ENCODE measurements around the gene MYO1A. TPM values are rescaled to one million over a fixed set of nuclear protein-coding genes. Genes with fewer than 3 reads are reported as not detected.

MYO1A gene
- total and polyA plus RNA-seq, 2 of the 13 experiments (the other 11 are each of a cell fraction or from before 2014, with no cell fraction given), result 5.3 to 6.0 TPM

DNA sequence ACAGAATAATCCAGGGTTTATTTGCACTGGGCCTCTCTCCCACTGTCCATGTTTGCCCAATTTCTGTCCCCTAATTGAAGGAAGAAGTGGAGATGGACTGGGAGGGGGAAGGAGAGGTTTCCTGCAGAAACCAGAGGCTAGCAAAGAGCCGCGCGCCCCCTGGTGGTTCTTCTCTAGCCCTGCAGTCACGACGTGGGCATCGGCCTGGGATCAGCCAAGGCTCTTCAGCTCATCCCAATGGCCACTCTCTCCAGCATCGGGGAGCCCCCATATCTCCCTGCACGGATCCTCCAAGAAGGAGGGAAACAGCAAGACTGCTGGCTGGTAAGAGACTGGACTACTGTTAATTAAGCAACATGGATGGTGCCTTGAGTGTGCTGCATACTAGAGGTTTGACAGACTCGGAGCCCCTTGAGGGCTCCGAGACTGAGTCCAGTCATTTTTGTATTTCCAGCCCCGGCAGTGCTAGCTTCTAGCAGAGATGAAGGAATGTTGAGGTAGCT is 62.3 kb downstream of the MYO1A start (continued):
- TF ChIP-seq, protein P1, sequence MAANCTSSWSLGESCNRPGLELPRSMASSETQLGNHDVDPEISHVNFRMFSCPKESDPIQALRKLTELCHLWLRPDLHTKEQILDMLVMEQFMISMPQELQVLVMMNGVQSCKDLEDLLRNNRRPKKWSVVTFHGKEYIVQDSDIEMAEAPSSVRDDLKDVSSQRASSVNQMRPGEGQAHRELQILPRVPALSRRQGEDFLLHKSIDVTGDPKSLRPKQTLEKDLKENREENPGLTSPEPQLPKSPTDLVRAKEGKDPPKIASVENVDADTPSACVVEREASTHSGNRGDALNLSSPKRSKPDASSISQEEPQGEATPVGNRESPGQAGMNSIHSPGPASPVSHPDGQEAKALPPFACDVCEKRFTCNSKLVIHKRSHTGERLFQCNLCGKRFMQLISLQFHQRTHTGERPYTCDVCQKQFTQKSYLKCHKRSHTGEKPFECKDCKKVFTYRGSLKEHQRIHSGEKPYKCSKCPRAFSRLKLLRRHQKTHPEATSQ (CRISPR knock-in tag; IDR thresholded peaks at IDR 0.05; ENCODE audit: borderline replicate concordance), result no peak
- TF ChIP-seq ZNF674 (CRISPR knock-in tag; IDR thresholded peaks at IDR 0.05; ENCODE audit: low read depth), result no peak
- TF ChIP-seq ZMAT3 (CRISPR knock-in tag; conservative IDR thresholded peaks at IDR 0.05), result no peak
- no peak for TF ChIP-seq KAT2B (IDR thresholded peaks at IDR 0.05; ENCODE audit: borderline replicate concordance, low read depth, low read length)
- TF ChIP-seq ZFP37 (CRISPR knock-in tag; IDR thresholded peaks at IDR 0.05; ENCODE audit: borderline replicate concordance), result no peak
- no peak for TF ChIP-seq FLYWCH1 (CRISPR knock-in tag; IDR thresholded peaks at IDR 0.05)
- no peak for TF ChIP-seq TBL1XR1 (IDR thresholded peaks at IDR 0.05; ENCODE audit: borderline replicate concordance, low read length, partially characterized antibody)
- TF ChIP-seq ZNF205 (CRISPR knock-in tag; IDR thresholded peaks at IDR 0.05), result no peak
- no peak for TF ChIP-seq TSC22D2 (CRISPR knock-in tag; IDR thresholded peaks at IDR 0.05; ENCODE audit: borderline replicate concordance)
- no peak for TF ChIP-seq CREB1 (IDR thresholded peaks at IDR 0.05)
- no peak for TF ChIP-seq CREB1 (CRISPR knock-in tag; IDR thresholded peaks at IDR 0.05)
- TF ChIP-seq XRCC5 (optimal IDR thresholded peaks at IDR 0.05; ENCODE audit: low read length), result peak; percentile 35
- TF ChIP-seq ESRRA (CRISPR knock-in tag; IDR thresholded peaks at IDR 0.05; ENCODE audit: low read depth), result no peak
- no peak for TF ChIP-seq ZBTB42 (CRISPR knock-in tag; IDR thresholded peaks at IDR 0.05)
- no peak for TF ChIP-seq ARNT2 (CRISPR knock-in tag; IDR thresholded peaks at IDR 0.05; ENCODE audit: low read depth)
- no peak for TF ChIP-seq HOXA9 (CRISPR knock-in tag; IDR thresholded peaks at IDR 0.05; ENCODE audit: borderline replicate concordance)
- TF ChIP-seq FOSL2 (CRISPR knock-in tag; IDR thresholded peaks at IDR 0.05), result peak; percentile 44; the same call in 1 of the 2 replicates
- TF ChIP-seq ZNF562 (CRISPR knock-in tag; IDR thresholded peaks at IDR 0.05; ENCODE audit: borderline replicate concordance), result no peak
- TF ChIP-seq, protein P2, sequence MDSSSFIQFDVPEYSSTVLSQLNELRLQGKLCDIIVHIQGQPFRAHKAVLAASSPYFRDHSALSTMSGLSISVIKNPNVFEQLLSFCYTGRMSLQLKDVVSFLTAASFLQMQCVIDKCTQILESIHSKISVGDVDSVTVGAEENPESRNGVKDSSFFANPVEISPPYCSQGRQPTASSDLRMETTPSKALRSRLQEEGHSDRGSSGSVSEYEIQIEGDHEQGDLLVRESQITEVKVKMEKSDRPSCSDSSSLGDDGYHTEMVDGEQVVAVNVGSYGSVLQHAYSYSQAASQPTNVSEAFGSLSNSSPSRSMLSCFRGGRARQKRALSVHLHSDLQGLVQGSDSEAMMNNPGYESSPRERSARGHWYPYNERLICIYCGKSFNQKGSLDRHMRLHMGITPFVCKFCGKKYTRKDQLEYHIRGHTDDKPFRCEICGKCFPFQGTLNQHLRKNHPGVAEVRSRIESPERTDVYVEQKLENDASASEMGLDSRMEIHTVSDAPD (CRISPR knock-in tag; IDR thresholded peaks at IDR 0.05), result no peak
- peak; percentile 26 for TF ChIP-seq YY1 (IDR thresholded peaks at IDR 0.05; ENCODE audit: insufficient read depth, insufficient replicate concordance, low read depth, low read length)
- TF ChIP-seq, protein P3, sequence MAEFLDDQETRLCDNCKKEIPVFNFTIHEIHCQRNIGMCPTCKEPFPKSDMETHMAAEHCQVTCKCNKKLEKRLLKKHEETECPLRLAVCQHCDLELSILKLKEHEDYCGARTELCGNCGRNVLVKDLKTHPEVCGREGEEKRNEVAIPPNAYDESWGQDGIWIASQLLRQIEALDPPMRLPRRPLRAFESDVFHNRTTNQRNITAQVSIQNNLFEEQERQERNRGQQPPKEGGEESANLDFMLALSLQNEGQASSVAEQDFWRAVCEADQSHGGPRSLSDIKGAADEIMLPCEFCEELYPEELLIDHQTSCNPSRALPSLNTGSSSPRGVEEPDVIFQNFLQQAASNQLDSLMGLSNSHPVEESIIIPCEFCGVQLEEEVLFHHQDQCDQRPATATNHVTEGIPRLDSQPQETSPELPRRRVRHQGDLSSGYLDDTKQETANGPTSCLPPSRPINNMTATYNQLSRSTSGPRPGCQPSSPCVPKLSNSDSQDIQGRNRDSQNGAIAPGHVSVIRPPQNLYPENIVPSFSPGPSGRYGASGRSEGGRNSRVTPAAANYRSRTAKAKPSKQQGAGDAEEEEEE (CRISPR knock-in tag; IDR thresholded peaks at IDR 0.05; ENCODE audit: borderline replicate concordance), result no peak
- no peak for TF ChIP-seq KAT8 (CRISPR knock-in tag; IDR thresholded peaks at IDR 0.05)
- TF ChIP-seq, protein P4, sequence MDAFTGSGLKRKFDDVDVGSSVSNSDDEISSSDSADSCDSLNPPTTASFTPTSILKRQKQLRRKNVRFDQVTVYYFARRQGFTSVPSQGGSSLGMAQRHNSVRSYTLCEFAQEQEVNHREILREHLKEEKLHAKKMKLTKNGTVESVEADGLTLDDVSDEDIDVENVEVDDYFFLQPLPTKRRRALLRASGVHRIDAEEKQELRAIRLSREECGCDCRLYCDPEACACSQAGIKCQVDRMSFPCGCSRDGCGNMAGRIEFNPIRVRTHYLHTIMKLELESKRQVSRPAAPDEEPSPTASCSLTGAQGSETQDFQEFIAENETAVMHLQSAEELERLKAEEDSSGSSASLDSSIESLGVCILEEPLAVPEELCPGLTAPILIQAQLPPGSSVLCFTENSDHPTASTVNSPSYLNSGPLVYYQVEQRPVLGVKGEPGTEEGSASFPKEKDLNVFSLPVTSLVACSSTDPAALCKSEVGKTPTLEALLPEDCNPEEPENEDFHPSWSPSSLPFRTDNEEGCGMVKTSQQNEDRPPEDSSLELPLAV (CRISPR knock-in tag; conservative IDR thresholded peaks at IDR 0.05; ENCODE audit: low read depth), result no peak
- no peak for TF ChIP-seq ZNF17 (CRISPR knock-in tag; IDR thresholded peaks at IDR 0.05)
- TF ChIP-seq MXD3 (CRISPR knock-in tag; IDR thresholded peaks at IDR 0.05), result no peak

All from HepG2 (cell line).